Uterus (tissue), 2 donors: Measurements from ENCODE around the gene DCLK2.

ENCODE experiments used
- POLR2A ChIP-seq, 2 donors: fragments of 450-650 bp; IDR thresholded peaks; one replicate each; pipeline ENCODE4 v1.6.1; 2016; ENCODE audit warnings: antibody characterized with exemption in 2 of 2, mild to moderate bottlenecking in 1 of 2, moderate library complexity in 1 of 2
- TF ChIP-seq, protein P1 (sequence below), 4 experiments: fragments of 200-600 bp in 2 of 4; fragments of 450-650 bp in 2 of 4; sonication (generic) in 2 of 4; IDR thresholded peaks; one replicate each; pipeline ENCODE4 v1.5.1; 2016 to 2019; ENCODE audit warnings: antibody characterized with exemption in 4 of 4, mild to moderate bottlenecking in 2 of 4, moderate library complexity in 1 of 4

GRCh38 chr4:150248181-150248580 lies 169.9 kb downstream of the DCLK2 start:
- no peak for TF ChIP-seq POLR2A (IDR thresholded peaks at IDR 0.05)
- TF ChIP-seq, protein P1, sequence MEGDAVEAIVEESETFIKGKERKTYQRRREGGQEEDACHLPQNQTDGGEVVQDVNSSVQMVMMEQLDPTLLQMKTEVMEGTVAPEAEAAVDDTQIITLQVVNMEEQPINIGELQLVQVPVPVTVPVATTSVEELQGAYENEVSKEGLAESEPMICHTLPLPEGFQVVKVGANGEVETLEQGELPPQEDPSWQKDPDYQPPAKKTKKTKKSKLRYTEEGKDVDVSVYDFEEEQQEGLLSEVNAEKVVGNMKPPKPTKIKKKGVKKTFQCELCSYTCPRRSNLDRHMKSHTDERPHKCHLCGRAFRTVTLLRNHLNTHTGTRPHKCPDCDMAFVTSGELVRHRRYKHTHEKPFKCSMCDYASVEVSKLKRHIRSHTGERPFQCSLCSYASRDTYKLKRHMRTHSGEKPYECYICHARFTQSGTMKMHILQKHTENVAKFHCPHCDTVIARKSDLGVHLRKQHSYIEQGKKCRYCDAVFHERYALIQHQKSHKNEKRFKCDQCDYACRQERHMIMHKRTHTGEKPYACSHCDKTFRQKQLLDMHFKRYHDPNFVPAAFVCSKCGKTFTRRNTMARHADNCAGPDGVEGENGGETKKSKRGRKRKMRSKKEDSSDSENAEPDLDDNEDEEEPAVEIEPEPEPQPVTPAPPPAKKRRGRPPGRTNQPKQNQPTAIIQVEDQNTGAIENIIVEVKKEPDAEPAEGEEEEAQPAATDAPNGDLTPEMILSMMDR (IDR thresholded peaks at IDR 0.05) = no peak
